ENCODE data around the gene ZNF774. TPM values are rescaled to one million over a fixed set of nuclear protein-coding genes. Genes with fewer than 3 reads are reported as not detected.

ZNF774 gene
- total and polyA plus RNA-seq, 2 of the 8 experiments (the other 6 are each of a cell fraction or from before 2014, with no cell fraction given): 0.82 to 2.6 TPM

DNA sequence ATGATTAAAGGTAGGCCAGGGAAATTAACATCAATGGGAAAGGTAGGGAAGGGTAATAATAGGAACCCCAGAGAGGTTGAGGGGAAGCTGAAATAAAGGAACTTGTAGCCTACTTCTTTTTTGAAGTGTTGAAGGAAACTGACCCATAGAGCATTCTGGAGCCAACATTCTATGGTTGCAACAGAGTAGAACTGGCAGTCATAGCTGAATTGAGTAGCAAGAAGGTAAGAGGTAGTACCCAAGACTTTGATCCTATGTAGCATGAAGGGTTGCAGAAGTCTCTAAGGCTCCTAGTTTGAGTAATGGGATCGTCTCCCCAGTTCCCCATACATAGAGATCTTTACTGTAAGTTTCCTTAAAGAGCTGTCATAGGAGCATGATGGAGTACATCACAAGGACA lies 7.4 kb upstream of the ZNF774 start:
- no peak for FAIRE-seq
- H4K20me1 ChIP-seq (replicated peaks in 1 of 2; ENCODE audit: control insufficient read depth in 1 of 2, insufficient read depth in 2 of 2, low read length in 2 of 2): no peaks in the 10 kb centered on the region
- no peak for TF ChIP-seq SRF (IDR thresholded peaks at IDR 0.05; ENCODE audit: low read depth, low read length)
- no peak for TF ChIP-seq EP300 (IDR thresholded peaks at IDR 0.05; ENCODE audit: borderline replicate concordance in 1 of 2, low read depth in 2 of 2, low read length in 2 of 2)
- no peak for TF ChIP-seq RFX5 (IDR thresholded peaks at IDR 0.05; ENCODE audit: borderline replicate concordance, low read depth, low read length)
- TF ChIP-seq, protein P1, sequence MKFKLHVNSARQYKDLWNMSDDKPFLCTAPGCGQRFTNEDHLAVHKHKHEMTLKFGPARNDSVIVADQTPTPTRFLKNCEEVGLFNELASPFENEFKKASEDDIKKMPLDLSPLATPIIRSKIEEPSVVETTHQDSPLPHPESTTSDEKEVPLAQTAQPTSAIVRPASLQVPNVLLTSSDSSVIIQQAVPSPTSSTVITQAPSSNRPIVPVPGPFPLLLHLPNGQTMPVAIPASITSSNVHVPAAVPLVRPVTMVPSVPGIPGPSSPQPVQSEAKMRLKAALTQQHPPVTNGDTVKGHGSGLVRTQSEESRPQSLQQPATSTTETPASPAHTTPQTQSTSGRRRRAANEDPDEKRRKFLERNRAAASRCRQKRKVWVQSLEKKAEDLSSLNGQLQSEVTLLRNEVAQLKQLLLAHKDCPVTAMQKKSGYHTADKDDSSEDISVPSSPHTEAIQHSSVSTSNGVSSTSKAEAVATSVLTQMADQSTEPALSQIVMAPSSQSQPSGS (IDR thresholded peaks at IDR 0.05; ENCODE audit: low read length): no peak
- no peak for TF ChIP-seq USF2 (IDR thresholded peaks at IDR 0.05; ENCODE audit: low read length)
- TF ChIP-seq GTF2F1 (IDR thresholded peaks at IDR 0.05; ENCODE audit: borderline replicate concordance, low read depth, low read length): no peak
- TF ChIP-seq RBBP5 (IDR thresholded peaks at IDR 0.05; ENCODE audit: borderline replicate concordance, low read depth, low read length): no peak
- no peak for TF ChIP-seq BRCA1 (IDR thresholded peaks at IDR 0.05; ENCODE audit: low read depth, low read length)
- no peak for TF ChIP-seq TAF7 (optimal IDR thresholded peaks at IDR 0.05; ENCODE audit: borderline replicate concordance, low read depth, low read length)
- TF ChIP-seq FOSL1 (IDR thresholded peaks at IDR 0.05; ENCODE audit: insufficient read depth, low read depth, low read length): no peak
- TF ChIP-seq TAF1 (IDR thresholded peaks at IDR 0.05; ENCODE audit: low read depth, low read length): no peak

More for the DNA sequence above, 7.4 kb upstream of the ZNF774 start:
- H2BK20ac ChIP-seq (ENCODE audit: low read length): no peak overlapping the region
- no peaks in the 10 kb centered on the region for H3K4me1 ChIP-seq (replicated peaks in 1 of 4; ENCODE audit: control insufficient read depth in 3 of 4, insufficient read depth in 4 of 4, low read length in 3 of 4)
- no peak overlapping the region for H3K27ac ChIP-seq (ENCODE audit: low read depth, low read length)
- no peak overlapping the region for H3K4me2 ChIP-seq (ENCODE audit: insufficient read depth in 1 of 2, low read depth in 2 of 2, low read length in 2 of 2)
- H4K8ac ChIP-seq (ENCODE audit: extremely low read depth, insufficient read depth, low read length): no peak overlapping the region
- no peak overlapping the region for H4K91ac ChIP-seq (replicated peaks; ENCODE audit: insufficient read length, low read length)
- no peaks in the 10 kb centered on the region; the same call in 1 of the 2 replicates for H3K23me2 ChIP-seq (ENCODE audit: low read depth, low read length)
- POLR2A ChIA-PET (ENCODE audit: partially characterized antibody): no interaction called here
- H3K14ac ChIP-seq (ENCODE audit: insufficient read length): no peak overlapping the region
- H2BK15ac ChIP-seq (ENCODE audit: low read length): no peak overlapping the region
- H2BK120ac ChIP-seq (replicated peaks; ENCODE audit: low read depth, low read length): no peak overlapping the region
- no peak overlapping the region for H3K9ac ChIP-seq (replicated peaks in 1 of 4; ENCODE audit: extremely low read depth in 1 of 4, low read depth in 3 of 4, low read length in 3 of 4)
- H3K36me3 ChIP-seq (ENCODE audit: control insufficient read depth in 2 of 4, insufficient read depth in 4 of 4, low read length in 3 of 4): no peaks in the 10 kb centered on the region
- H3K27me3 ChIP-seq (replicated peaks in 1 of 4; ENCODE audit: control insufficient read depth in 3 of 4, extremely low read depth in 1 of 4, insufficient read depth in 3 of 4, low read length in 3 of 4): no peaks in the 10 kb centered on the region
- H3K4me3 ChIP-seq (ENCODE audit: extremely low read depth in 1 of 4, insufficient read depth in 2 of 4, low read depth in 3 of 4, low read length in 4 of 4): no peak overlapping the region
- no peak overlapping the region for H2BK5ac ChIP-seq (ENCODE audit: low read depth, low read length)
- no peak overlapping the region for H2AFZ ChIP-seq (ENCODE audit: low read length)
- no peaks in the 10 kb centered on the region for H3K79me2 ChIP-seq (ENCODE audit: control insufficient read depth in 1 of 2, insufficient read depth in 2 of 2, low read length in 2 of 2)
- no peak overlapping the region for H4K5ac ChIP-seq (ENCODE audit: insufficient read length, low read depth, low read length)
- H2BK12ac ChIP-seq (ENCODE audit: low read depth, low read length): no peak overlapping the region
- no peak overlapping the region for H3K4ac ChIP-seq (replicated peaks; ENCODE audit: insufficient read length, low read depth, low read length)
- no peaks in the 10 kb centered on the region for H3K9me3 ChIP-seq (ENCODE audit: insufficient read depth in 2 of 2, low read depth in 1 of 2, low read length in 1 of 2)
- H3K56ac ChIP-seq (replicated peaks; ENCODE audit: insufficient read length, low read depth, low read length): no peak overlapping the region
- H3K18ac ChIP-seq (ENCODE audit: extremely low read depth, low read length): no peak overlapping the region
- no peak for DNase-seq (ENCODE audit: low read depth in 1 of 2, low spot score in 2 of 2)
- H2AK5ac ChIP-seq (ENCODE audit: low read depth, low read length): no peak overlapping the region
- no peaks in the 10 kb centered on the region; the same call in 1 of the 2 replicates for H3K79me1 ChIP-seq (ENCODE audit: low read depth, low read length)
- 93% methylated on average over 1 of the region's 1 CpG; no CpG with 5 or more reads in 1 of the 2 experiments for WGBS, 2 experiments (ENCODE audit: extremely low coverage in 1 of 2, insufficient coverage in 1 of 2, insufficient read length in 1 of 2, insufficient replicate concordance in 2 of 2, low coverage in 1 of 2, low lambda C conversion rate in 2 of 2, missing lambda C conversion rate in 1 of 2)
- no peak overlapping the region for H3K23ac ChIP-seq (ENCODE audit: insufficient read length)
- CTCF ChIA-PET (ENCODE audit: partially characterized antibody): interaction anchor here (0.8 to 2.7 kb wide), 5 partner anchors 8 to 274 kb away, joined by 3 to 11 read pairs (median 4); no protein-coding TSS in a partner anchor

All from H1 (cell line).